Measurements from ENCODE around the gene TAB2.

The TAB2 gene

DNA sequence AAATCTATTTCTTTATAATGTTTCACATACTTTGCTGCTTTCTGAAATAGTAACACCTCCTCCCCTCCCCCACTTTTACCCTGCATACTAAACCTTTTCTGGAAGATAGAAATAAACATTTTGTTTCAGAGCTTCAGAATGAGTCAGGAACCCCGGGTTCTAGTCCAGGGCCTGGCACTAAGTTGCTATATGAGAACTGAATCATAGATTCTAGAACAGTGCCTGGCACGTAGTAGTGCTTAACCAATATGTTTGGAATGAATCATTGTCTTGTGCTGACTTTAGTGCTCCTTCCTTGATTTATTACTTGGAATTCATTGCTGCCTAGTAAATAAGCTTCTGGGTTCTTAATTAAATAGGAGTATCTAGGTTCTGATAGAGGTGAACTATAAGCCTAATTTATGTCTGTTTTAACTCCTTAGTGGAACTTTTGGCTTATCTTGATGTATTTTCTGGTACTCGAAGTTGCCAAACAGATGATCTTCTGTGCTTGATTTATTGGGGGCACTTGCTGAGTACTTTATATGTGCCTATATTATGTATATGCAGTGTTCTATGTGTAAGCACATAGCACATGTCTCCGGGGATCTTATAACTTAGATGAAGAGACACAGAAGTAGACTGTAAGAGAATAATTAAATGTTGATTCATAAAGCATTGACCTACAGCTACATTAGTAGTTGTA, 18.6 kb downstream of the TAB2 start:
- ATAC-seq, result no peak
- peak; percentile 35; the same call in 1 of the 2 replicates for TF ChIP-seq ISL1 (CRISPR knock-in tag; IDR thresholded peaks at IDR 0.05)
- no peak for TF ChIP-seq ESRRG (CRISPR knock-in tag; IDR thresholded peaks at IDR 0.05)

DNA sequence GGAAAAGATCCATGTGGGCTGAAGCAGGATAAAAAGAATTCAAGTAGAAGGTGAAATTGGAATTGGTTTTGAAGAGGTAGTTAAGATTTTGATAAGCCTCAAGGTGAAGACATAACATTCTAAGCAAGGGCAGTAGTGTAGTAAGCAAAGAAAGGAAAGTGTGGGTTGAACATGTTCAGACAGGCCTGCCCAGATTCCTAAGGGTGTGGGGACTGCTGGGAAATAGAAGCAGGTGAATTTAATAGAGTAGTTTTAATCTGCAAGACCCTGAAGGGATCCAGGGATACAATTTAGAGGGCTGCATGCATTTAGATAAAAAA, 19.1 kb downstream of the TAB2 start:
- no peak for TF ChIP-seq ESRRG (CRISPR knock-in tag; IDR thresholded peaks at IDR 0.05)
- TF ChIP-seq, protein P1, sequence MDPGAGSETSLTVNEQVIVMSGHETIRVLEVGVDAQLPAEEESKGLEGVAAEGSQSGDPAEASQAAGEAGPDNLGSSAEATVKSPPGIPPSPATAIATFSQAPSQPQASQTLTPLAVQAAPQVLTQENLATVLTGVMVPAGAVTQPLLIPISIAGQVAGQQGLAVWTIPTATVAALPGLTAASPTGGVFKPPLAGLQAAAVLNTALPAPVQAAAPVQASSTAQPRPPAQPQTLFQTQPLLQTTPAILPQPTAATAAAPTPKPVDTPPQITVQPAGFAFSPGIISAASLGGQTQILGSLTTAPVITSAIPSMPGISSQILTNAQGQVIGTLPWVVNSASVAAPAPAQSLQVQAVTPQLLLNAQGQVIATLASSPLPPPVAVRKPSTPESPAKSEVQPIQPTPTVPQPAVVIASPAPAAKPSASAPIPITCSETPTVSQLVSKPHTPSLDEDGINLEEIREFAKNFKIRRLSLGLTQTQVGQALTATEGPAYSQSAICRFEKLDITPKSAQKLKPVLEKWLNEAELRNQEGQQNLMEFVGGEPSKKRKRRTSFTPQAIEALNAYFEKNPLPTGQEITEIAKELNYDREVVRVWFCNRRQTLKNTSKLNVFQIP (CRISPR knock-in tag; IDR thresholded peaks at IDR 0.05; ENCODE audit: borderline replicate concordance, low read depth), result no peak
- no peak for ATAC-seq

DNA sequence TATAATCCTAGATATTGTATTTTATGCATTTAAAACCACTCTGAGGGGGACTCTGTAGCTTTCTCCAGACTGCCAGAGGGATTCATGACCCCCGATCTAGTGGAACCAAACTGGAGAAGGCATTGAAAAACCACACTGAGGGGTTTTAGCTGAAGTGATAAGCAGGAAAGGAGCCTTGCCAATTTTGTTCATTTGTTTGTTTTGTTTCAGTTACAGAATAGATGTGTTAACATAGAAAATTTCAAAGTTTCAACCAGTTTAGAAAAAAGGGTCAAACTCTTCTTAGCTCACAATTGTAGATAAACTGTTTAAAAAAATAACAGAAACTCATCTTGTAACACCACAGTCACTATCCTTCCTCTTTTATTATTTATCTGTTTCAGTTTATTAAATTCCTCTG, 19.8 kb downstream of the TAB2 start:
- TF ChIP-seq PPARA (CRISPR knock-in tag; IDR thresholded peaks at IDR 0.05; ENCODE audit: borderline replicate concordance) (no peak), ZNF8 (CRISPR knock-in tag; IDR thresholded peaks at IDR 0.05) (no peak), ESRRG (CRISPR knock-in tag; IDR thresholded peaks at IDR 0.05) (no peak), TOX (CRISPR knock-in tag; IDR thresholded peaks at IDR 0.05; ENCODE audit: borderline replicate concordance) (no peak), TCF4 (CRISPR knock-in tag; IDR thresholded peaks at IDR 0.05; ENCODE audit: borderline replicate concordance) (no peak), OSR1 (CRISPR knock-in tag; IDR thresholded peaks at IDR 0.05) (no peak), ZFP30 (CRISPR knock-in tag; IDR thresholded peaks at IDR 0.05) (no peak), RARB (CRISPR knock-in tag; IDR thresholded peaks at IDR 0.05) (no peak), ZC3H10 (CRISPR knock-in tag; IDR thresholded peaks at IDR 0.05) (no peak), CSDC2 (CRISPR knock-in tag; IDR thresholded peaks at IDR 0.05) (no peak), ZNF70 (CRISPR knock-in tag; IDR thresholded peaks at IDR 0.05) (no peak)
- TF ChIP-seq, protein P2, sequence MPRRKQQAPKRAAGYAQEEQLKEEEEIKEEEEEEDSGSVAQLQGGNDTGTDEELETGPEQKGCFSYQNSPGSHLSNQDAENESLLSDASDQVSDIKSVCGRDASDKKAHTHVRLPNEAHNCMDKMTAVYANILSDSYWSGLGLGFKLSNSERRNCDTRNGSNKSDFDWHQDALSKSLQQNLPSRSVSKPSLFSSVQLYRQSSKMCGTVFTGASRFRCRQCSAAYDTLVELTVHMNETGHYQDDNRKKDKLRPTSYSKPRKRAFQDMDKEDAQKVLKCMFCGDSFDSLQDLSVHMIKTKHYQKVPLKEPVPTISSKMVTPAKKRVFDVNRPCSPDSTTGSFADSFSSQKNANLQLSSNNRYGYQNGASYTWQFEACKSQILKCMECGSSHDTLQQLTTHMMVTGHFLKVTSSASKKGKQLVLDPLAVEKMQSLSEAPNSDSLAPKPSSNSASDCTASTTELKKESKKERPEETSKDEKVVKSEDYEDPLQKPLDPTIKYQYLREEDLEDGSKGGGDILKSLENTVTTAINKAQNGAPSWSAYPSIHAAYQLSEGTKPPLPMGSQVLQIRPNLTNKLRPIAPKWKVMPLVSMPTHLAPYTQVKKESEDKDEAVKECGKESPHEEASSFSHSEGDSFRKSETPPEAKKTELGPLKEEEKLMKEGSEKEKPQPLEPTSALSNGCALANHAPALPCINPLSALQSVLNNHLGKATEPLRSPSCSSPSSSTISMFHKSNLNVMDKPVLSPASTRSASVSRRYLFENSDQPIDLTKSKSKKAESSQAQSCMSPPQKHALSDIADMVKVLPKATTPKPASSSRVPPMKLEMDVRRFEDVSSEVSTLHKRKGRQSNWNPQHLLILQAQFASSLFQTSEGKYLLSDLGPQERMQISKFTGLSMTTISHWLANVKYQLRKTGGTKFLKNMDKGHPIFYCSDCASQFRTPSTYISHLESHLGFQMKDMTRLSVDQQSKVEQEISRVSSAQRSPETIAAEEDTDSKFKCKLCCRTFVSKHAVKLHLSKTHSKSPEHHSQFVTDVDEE (CRISPR knock-in tag; IDR thresholded peaks at IDR 0.05), result no peak
- TF ChIP-seq, protein P3, sequence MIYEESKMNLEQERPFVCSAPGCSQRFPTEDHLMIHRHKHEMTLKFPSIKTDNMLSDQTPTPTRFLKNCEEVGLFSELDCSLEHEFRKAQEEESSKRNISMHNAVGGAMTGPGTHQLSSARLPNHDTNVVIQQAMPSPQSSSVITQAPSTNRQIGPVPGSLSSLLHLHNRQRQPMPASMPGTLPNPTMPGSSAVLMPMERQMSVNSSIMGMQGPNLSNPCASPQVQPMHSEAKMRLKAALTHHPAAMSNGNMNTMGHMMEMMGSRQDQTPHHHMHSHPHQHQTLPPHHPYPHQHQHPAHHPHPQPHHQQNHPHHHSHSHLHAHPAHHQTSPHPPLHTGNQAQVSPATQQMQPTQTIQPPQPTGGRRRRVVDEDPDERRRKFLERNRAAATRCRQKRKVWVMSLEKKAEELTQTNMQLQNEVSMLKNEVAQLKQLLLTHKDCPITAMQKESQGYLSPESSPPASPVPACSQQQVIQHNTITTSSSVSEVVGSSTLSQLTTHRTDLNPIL (CRISPR knock-in tag; IDR thresholded peaks at IDR 0.05; ENCODE audit: low read depth), result no peak
- TF ChIP-seq, protein P1 (CRISPR knock-in tag; IDR thresholded peaks at IDR 0.05; ENCODE audit: borderline replicate concordance, low read depth), result no peak
- TF ChIP-seq, protein P4, sequence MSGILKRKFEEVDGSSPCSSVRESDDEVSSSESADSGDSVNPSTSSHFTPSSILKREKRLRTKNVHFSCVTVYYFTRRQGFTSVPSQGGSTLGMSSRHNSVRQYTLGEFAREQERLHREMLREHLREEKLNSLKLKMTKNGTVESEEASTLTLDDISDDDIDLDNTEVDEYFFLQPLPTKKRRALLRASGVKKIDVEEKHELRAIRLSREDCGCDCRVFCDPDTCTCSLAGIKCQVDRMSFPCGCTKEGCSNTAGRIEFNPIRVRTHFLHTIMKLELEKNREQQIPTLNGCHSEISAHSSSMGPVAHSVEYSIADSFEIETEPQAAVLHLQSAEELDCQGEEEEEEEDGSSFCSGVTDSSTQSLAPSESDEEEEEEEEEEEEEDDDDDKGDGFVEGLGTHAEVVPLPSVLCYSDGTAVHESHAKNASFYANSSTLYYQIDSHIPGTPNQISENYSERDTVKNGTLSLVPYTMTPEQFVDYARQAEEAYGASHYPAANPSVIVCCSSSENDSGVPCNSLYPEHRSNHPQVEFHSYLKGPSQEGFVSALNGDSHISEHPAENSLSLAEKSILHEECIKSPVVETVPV (CRISPR knock-in tag; IDR thresholded peaks at IDR 0.05), result no peak
- ATAC-seq, result no peak

DNA sequence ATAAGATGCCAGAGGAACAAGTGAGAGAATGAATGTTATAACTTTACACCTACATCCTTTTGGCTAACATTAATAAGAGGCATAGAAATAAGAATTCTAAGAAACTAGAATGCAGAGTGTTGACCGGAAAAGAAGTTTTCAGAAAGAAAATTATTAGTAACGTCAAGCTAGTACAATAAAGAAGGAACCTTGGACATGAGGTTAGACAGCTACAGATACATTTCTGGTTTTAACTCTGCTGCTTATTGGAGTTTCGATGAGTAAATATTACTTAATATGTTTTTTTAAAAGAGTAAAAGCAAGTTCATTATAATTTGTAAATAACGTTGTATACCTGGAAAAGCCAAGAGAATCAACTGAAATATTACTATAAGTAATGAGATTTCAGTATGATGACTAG, 22.7 kb downstream of the TAB2 start:
- TF ChIP-seq, protein P2 (CRISPR knock-in tag; IDR thresholded peaks at IDR 0.05), result no peak
- TF ChIP-seq, protein P4 (CRISPR knock-in tag; IDR thresholded peaks at IDR 0.05), result no peak
- TF ChIP-seq ZNF565 (CRISPR knock-in tag; conservative IDR thresholded peaks at IDR 0.05; ENCODE audit: low read depth) (no peak), ZFP3 (CRISPR knock-in tag; IDR thresholded peaks at IDR 0.05) (no peak), ARNTL (CRISPR knock-in tag; IDR thresholded peaks at IDR 0.05; ENCODE audit: borderline replicate concordance, low read depth) (no peak), ESRRG (CRISPR knock-in tag; IDR thresholded peaks at IDR 0.05) (no peak), BACH2 (CRISPR knock-in tag; IDR thresholded peaks at IDR 0.05; ENCODE audit: borderline replicate concordance) (no peak)
- TF ChIP-seq, protein P5, sequence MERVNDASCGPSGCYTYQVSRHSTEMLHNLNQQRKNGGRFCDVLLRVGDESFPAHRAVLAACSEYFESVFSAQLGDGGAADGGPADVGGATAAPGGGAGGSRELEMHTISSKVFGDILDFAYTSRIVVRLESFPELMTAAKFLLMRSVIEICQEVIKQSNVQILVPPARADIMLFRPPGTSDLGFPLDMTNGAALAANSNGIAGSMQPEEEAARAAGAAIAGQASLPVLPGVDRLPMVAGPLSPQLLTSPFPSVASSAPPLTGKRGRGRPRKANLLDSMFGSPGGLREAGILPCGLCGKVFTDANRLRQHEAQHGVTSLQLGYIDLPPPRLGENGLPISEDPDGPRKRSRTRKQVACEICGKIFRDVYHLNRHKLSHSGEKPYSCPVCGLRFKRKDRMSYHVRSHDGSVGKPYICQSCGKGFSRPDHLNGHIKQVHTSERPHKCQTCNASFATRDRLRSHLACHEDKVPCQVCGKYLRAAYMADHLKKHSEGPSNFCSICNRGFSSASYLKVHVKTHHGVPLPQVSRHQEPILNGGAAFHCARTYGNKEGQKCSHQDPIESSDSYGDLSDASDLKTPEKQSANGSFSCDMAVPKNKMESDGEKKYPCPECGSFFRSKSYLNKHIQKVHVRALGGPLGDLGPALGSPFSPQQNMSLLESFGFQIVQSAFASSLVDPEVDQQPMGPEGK (CRISPR knock-in tag; IDR thresholded peaks at IDR 0.05; ENCODE audit: borderline replicate concordance), result no peak
- no peak for ATAC-seq

Measured in SK-N-SH treated with all-trans-retinoic acid at 6 μM for 48 hours (cell line).